CD4-positive, alpha-beta T cell treated with Interleukin-6 for 4 hours (primary cell): Measurements from ENCODE around the gene CACNA1D.

Experiments
- DNase-seq: peaks from one replicate; pipeline ENCODE4 v3.0.0-alpha.2; 2020; ENCODE audit warnings: mixed read lengths

The CACNA1D gene

DNA sequence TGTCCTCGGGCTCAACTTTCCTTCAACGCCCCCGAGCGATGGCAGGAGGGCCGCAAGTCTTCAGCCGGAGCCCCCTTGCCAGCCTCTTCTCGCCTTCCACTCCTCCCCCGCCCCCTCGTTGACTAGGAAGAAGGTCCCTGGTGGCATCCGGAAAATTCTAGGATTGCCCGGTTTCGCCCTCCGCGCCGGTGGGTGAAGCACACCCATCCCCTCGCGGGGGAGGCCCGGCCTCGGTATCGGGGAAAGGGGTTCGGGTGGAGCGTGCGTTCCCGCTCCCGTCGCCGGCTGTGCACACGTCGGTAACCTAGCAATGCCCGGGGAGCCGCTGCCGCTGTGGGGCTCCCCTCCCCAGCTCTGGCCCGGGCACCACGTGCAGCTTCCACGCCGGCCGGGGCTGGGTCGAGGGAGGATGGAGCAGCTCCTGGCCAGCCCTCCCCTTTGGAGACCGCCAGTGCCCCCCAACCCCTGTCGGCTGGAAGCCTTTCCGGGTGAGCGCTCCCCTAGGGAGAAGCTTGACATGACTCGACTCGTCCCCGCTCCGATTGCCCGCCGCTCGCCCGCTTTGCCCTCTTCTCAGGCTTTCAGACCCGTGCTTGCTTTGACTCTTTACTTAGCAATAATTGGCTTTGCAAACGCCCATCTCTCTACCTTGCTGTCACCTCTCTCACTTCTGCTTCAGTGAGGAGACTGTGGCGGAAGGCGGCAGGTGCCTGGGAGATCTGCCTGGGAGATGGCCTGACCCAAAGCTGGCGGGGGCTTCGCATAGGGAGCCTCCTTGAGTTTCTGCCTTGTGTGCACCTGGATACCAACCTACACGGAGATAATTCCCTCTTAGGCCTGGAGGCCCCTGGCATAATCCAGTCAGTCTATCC, 1.3 kb downstream of the CACNA1D start:
- DNase-seq, result no peak

- DNase-seq, result no peak
These were observed 1.9 kb downstream of the CACNA1D start for GRCh38 chr3:53496392-53496670.

GRCh38 chr3:53496984-53497383, 2.6 kb downstream of the CACNA1D start:
- DNase-seq, result no peak

DNA sequence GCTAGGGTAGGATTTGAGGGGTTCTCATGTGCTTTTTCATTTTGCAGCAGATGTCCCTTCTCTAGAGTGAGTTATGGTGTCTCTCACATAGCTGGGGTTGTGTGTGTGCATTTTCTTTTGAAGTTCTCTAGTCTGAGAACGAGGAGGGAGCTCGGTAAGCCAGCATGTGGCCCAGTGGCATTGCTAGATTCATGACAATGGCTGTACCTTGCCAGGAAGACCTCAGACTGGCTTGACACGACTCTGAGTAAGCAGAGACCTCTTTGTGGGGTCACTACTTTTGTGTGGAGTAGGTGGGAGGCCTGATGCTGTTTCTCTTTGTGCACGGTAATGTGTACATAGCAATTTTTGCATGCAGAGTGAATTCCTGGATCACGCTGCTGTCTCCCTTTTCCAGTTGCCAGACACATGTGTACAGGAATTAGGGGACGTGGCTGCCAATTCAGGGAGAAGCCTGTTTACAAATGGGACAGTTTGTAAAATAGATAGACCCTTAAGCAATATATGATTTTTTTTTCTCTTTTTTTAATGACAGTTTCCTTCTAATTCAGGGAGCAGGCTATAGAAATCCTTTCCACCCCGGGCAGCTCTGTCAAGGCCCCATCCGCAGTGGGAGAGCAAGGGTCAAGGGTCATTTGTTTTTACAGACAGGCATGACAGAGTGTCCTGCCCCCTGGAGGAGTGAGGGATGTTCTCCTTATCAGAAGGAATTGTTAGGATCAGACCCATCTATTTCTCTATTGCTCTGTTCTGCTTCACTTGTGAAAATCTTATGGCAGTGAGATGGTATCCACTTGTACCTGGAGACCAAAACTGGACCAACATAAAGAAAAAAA, 4.6 kb downstream of the CACNA1D start:
- no peak for DNase-seq

DNA sequence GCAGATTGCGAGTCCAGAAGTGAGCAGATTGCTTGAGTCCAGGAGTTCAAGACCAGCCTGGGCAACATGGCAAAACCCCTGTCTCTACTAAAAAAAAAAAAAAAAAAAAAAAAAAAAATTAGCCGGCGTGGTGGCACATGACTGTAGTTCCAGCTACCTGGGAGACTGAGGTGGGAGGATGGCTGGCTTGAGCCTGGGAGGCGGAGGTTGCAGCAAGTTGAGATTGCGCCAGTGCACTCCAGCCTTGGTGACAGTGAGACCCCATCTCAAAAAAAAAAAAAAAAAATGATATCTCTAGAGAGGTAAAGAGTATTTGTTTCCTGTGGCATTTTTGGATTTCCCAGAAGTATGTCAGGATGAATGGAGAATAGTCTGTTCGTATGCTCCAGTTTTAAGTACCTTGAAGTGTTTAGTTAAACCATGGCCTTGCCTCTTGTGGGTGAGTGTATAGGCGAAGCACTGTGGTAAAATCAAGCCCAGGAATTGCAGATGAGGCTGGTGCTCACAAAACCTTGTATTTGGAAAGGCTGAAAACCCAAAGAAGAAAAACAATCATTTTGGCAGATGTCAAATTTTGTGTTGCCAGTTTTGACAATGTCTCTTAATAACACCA, 5.9 kb downstream of the CACNA1D start:
- DNase-seq, result no peak

GRCh38 chr3:53501178-53501577, 6.8 kb downstream of the CACNA1D start:
- no peak for DNase-seq

DNA sequence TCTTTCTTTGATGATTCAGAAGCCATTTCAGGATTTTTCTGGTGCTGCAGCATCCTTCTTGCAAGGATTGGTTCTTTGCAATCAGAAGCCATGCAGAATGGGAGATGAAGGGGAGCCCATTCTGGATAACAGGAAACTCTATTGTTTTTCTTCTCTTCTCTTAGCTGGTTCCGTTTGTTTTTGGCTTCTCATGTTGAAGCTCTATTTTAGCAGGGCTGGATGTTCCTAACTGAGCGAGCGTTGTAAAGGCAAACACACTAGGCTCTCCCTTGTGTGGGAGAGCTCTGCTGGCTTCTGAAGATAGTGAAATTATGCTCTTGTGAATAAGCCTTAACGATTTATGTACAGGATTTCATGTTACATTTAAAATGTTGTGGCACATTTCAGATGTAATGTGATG, 8.3 kb downstream of the CACNA1D start:
- DNase-seq, result no peak

DNA sequence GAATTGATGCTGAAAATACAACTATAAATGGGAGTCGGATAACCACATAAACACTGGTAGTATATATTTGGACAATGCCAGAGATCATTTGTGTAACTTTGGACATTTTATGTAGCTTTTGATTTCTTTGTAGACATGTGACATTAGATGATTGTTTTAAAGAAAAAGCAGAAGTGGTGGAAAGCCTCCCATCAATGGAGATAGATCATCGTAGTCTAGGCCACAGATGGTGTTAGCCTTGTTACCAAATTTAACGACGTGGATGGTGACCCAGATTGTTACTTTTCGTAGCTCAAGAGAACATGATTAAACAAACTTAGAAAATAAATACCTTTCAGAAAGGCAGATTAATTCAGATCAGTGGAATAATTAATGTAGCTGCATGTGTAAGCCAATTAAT, 8.8 kb downstream of the CACNA1D start:
- no peak for DNase-seq

DNA sequence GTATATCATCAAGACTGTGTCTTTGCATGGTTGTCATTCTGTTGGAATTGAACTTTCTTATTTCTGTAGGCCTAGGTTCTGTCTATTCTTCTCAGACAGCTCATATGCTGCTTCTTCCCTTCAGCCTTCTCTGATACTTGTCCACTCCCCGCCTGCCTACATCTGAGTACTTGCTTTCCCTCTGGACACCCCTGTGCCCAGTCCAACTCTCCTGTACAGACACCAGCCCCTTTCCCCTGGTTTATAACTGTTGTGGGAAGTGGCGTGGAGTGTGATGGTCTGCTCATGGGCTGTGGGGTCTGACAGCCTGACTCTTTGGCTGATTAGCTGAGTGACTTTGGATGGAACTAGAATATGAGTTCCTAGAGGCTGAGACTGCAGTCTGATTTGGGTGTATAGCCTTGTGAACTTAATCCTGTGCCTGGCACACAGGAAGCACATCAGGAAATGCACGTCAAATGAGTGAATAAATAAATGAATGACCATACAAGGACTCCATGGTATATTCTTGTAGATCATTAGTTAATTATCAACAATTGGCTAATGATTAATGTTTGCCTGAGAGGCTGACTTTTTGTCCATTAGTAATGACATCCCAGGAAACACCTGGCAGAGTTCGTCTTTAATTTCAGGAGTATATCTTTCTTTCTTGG, 11.8 kb downstream of the CACNA1D start:
- no peak for DNase-seq

GRCh38 chr3:53506763-53507145, 12.3 kb downstream of the CACNA1D start:
- DNase-seq, result no peak

GRCh38 chr3:53509494-53509893, 15.1 kb downstream of the CACNA1D start:
- DNase-seq, result no peak

DNA sequence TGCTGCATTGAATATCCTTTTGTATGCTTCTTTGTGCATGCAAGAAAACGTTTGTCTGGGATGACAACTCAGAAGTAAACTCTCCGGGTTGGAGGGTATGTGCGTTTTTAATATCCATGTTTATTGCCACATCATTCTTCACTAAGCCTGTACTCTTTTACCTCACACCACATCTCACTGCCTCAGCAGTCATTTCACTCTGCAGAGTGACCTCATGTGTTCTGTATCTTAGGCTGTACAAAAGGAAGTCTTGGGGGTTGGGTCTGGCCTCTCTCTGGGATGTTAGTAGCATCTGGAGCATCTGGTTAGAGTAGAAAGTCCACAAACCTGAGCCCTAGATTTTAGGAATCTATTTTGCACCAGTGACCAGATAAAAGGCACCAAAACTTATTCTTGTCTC, 16.1 kb downstream of the CACNA1D start:
- no peak for DNase-seq

DNA sequence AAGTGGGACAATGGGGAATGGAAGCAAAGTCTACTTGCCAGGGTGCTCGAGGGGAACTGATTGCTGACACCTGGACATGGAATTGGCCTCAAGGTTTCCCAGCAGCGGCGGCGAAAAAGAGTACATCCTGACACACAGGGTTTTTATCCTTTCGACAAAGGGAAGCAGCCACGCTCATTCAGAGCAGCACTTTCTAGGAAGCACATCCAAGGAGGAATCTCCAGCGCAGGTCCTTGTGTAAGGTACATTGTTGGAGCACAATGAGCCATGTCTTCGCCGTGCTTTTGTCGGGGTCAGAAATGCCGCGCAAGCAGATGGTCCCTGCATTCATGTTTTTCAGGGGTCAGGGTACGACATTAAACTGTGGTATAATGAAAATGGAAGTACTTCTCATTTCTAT, 16.8 kb downstream of the CACNA1D start:
- DNase-seq, result no peak

DNA sequence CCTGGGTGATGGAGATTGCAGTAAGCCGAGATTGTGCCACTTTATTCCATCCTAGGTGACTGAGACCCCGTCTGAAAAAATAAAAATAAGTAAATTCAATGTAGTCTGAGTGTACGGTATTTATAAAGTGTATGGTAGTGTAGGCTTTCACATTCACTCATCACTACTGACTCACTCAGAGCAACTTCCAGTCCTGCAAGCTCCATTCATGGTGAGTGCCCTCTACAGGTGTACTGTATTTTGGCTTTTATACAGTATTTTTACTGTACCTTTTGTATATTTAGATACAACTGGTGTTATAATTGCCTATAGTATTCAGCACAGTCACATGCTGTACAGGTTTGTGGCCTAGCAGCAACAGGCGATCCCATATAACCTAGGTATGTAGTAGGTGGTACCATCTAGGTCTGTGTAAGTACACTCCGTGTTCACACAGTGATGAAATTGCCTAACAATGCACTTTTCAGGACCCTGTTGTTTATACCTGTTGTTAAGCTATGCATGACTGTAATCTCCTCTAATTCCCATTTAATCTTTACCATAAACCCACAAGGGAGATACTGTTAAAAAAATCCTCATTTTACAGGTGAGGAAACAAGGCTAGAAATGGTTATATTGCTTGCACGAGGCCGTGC, 19.3 kb downstream of the CACNA1D start:
- DNase-seq, result no peak

DNA sequence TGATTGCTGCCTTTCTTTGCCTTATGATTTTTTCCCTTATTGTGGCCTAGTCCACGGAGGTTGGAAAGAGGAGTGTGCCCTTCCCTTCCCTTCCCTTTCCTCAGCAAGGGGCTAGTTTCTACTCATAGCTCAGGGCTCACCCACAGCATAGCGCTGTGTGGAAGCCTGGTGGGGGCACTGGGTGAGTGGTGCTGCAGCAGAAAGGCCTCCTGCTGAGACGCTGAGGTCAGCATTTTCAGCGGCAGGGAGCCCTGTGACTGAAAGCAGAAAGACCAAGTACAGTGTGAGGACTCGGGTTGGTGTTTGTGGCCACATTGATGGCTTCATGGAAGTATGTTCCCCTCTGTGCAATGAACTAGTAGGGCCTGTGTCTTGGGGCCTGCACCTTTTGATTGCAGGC, 21.9 kb downstream of the CACNA1D start:
- no peak for DNase-seq

DNA sequence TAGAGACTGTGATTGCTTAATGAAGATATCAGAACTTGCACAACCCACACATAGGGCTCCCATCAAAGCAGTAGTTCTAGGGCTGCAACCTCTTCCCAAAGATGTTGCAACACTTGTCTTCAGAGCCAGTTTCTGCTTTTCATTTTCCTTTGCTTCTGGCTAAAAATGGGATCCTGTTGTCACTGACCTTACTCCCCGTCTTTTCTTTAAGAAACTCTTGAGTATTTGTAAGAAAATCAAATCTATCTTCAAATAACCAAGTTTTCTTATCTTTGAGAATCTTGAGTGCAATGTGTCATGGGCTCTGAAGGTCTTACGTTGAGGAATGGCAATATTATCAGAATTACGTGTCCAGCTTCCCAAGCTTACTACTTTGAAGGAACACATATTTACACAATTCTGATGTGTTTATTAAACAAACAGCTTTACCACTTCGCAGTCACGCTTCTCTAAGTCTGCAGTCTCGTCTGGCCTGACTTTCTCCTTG, 24.1 kb downstream of the CACNA1D start:
- no peak for DNase-seq

- no peak for DNase-seq
These were observed 24.8 kb downstream of the CACNA1D start for GRCh38 chr3:53519065-53519709.

- no peak for DNase-seq
These were observed 28.9 kb downstream of the CACNA1D start for GRCh38 chr3:53523346-53523745.

GRCh38 chr3:53524566-53524965, 30.2 kb downstream of the CACNA1D start:
- DNase-seq, result no peak

DNA sequence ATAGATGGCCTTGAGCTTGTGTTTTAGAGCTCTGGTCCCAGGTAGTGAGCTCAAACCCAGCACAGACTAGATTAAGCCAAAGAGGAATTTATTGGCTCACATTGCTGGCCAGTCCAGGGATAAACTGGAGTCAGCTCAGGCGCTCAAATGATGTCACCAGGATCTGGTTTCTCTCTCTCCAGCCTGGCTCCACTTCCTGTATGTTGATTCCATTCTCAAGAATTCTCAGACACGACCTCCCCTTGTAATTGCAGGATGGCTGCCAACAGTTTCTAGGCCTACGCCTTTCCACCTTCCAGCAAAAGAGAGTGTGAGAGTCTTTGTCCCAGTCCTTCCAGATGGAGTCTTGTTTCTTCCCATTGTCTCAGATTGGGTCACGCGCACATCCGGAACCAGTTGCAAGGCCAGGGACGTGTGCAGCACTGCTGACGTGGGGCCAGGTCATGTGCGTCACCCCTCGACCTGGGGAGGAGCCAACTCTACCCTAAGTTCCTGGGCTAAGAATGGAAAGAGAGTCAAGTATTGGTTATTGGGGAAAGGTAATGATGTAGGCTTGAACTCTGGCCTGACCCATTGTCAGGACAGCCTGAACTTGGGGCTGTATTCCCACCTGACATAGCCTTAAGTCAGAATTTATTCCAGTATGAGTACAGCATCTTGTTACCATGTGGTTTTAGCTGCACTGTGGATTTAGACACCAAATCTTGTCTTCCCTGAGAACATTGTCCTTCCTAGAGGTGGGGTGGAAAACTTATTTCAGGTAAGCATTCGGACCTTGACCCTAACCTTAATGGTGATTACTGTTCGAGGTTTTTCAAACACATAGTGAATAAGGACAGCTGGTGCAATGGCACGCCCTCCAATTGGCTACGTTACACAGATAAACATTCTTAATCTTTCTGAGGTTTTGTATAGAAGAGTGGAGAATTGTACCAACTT, 31.6 kb downstream of the CACNA1D start:
- no peak for DNase-seq

DNA sequence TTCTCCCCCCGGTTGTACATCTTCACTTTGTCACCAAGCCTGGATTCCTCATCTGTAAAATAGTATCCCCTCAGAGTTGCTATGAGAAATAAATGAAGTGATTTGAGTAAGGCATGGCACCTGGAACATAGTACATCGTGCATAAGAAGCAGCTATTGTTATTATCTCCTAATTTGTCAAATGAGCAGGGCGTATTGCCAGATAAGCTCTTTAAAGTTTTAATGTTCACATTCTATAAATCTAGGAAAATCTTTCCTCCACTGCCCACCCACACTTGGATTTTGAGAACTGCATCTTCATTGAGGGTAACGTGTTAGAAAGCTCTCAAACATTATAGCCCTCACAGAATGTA, 32.3 kb downstream of the CACNA1D start:
- no peak for DNase-seq
